Liver (tissue), 9 donors: Measurements from ENCODE around the gene MAPT. TPM values are rescaled to one million over a fixed set of nuclear protein-coding genes. Genes with fewer than 3 reads are reported as not detected.

ENCODE experiments used
- DNase-seq: peaks from one replicate; pipeline ENCODE4 v3.0.0-alpha.2; 2017; ENCODE audit warnings: low spot score
- H3K27ac ChIP-seq, 2 donors: one replicate each; pipeline ENCODE4 v1.7.0; 2013; ENCODE audit warnings: inconsistent platforms in 2 of 2, low read length in 2 of 2, control low read depth in 1 of 2, low read depth in 1 of 2, mild to moderate bottlenecking in 1 of 2
- H3K27me3 ChIP-seq, 4 donors: one replicate each; pipeline versions ENCODE4 v1.6.1 to v1.7.0; 2013; ENCODE audit warnings: low read length in 3 of 4, inconsistent platforms in 1 of 4, mild to moderate bottlenecking in 1 of 4, moderate library complexity in 1 of 4; ENCODE audit not compliant: control insufficient read depth in 4 of 4, insufficient read depth in 4 of 4
- H3K36me3 ChIP-seq, 4 donors: one replicate each; pipeline versions ENCODE4 v1.6.1 to v1.7.0; 2013; ENCODE audit warnings: low read length in 3 of 4, mild to moderate bottlenecking in 3 of 4, low read depth in 1 of 4, moderate library complexity in 1 of 4; ENCODE audit not compliant: control insufficient read depth in 4 of 4, insufficient read depth in 3 of 4
- H3K4me1 ChIP-seq, 4 donors: one replicate each; pipeline versions ENCODE4 v1.6.1 to v1.7.0; 2013; ENCODE audit warnings: low read length in 3 of 4, mild to moderate bottlenecking in 3 of 4, moderate library complexity in 1 of 4; ENCODE audit not compliant: control insufficient read depth in 4 of 4, insufficient read depth in 4 of 4
- H3K4me3 ChIP-seq, 3 donors: one replicate each; pipeline versions ENCODE4 v1.6.1 to v1.7.0; 2013; ENCODE audit warnings: low read length in 3 of 3, control low read depth in 1 of 3, low read depth in 1 of 3, mild to moderate bottlenecking in 1 of 3
- H3K9ac ChIP-seq, 2 donors: one replicate each; pipeline ENCODE4 v1.7.0; 2013; ENCODE audit warnings: low read length in 2 of 2, mild to moderate bottlenecking in 2 of 2, moderate library complexity in 2 of 2, control low read depth in 1 of 2, low read depth in 1 of 2
- H3K9me3 ChIP-seq, 4 donors: one replicate each; pipeline versions ENCODE4 v1.6.1 to v1.7.0; 2013; ENCODE audit warnings: low read length in 3 of 4; ENCODE audit not compliant: control insufficient read depth in 4 of 4
- CTCF ChIP-seq: fragments of 150-350 bp; IDR thresholded peaks from 2 replicates; pipeline ENCODE4 v1.5.1; 2017; ENCODE audit warnings: improper control_type of control experiment, low read depth, low read length; ENCODE audit not compliant: missing input control
- EGR1 ChIP-seq, 2 donors: IDR thresholded peaks; 2 replicates each; pipeline ENCODE4 v1.6.1; 2016 to 2018; ENCODE audit warnings: antibody characterized with exemption in 2 of 2, low read depth in 2 of 2
- FOXA1 ChIP-seq: IDR thresholded peaks from 2 replicates; pipeline ENCODE4 v1.6.1; 2016; ENCODE audit warnings: antibody characterized with exemption
- FOXA2 ChIP-seq: IDR thresholded peaks from 2 replicates; pipeline ENCODE4 v1.6.1; 2016; ENCODE audit warnings: antibody characterized with exemption
- GABPA ChIP-seq, 2 donors: IDR thresholded peaks in 1 of 2; conservative IDR thresholded peaks in 1 of 2; 2 replicates each; pipeline ENCODE4 v1.6.1; 2016; ENCODE audit warnings: antibody characterized with exemption in 2 of 2, mild to moderate bottlenecking in 1 of 2, moderate library complexity in 1 of 2
- HNF4A ChIP-seq, 2 donors: conservative IDR thresholded peaks; 2 replicates each; pipeline ENCODE4 v1.6.1; 2016; ENCODE audit warnings: antibody characterized with exemption in 2 of 2, mild to moderate bottlenecking in 2 of 2
- HNF4G ChIP-seq: IDR thresholded peaks from 2 replicates; pipeline ENCODE4 v1.6.1; 2016; ENCODE audit warnings: antibody characterized with exemption
- JUND ChIP-seq, 2 donors: IDR thresholded peaks; 2 replicates each; pipeline ENCODE4 v1.6.1; 2016; ENCODE audit warnings: antibody characterized with exemption in 2 of 2
- NR2F2 ChIP-seq: IDR thresholded peaks from 2 replicates; pipeline ENCODE4 v1.6.1; 2016; ENCODE audit warnings: antibody characterized with exemption
- RAD21 ChIP-seq, 2 donors: IDR thresholded peaks; 2 replicates each; pipeline ENCODE4 v1.6.1; 2016; ENCODE audit warnings: antibody characterized with exemption in 2 of 2, mild to moderate bottlenecking in 2 of 2
- REST ChIP-seq: IDR thresholded peaks from 2 replicates; pipeline ENCODE4 v1.6.1; 2016; ENCODE audit warnings: antibody characterized with exemption, mild to moderate bottlenecking
- SP1 ChIP-seq: IDR thresholded peaks from 2 replicates; pipeline ENCODE4 v1.6.1; 2018; ENCODE audit warnings: antibody characterized with exemption, mild to moderate bottlenecking
- TAF1 ChIP-seq: conservative IDR thresholded peaks from 2 replicates; pipeline ENCODE4 v1.6.1; 2016; ENCODE audit warnings: antibody characterized with exemption, mild to moderate bottlenecking
- YY1 ChIP-seq: IDR thresholded peaks from 2 replicates; pipeline ENCODE4 v1.6.1; 2016; ENCODE audit warnings: antibody characterized with exemption, mild to moderate bottlenecking
- ZBTB33 ChIP-seq: IDR thresholded peaks from 2 replicates; pipeline ENCODE4 v1.6.1; 2016; ENCODE audit warnings: antibody characterized with exemption
- WGBS: extraction: QIAGEN DNeasy Blood & Tissue Kit; methylation state at CpG from one replicate; pipeline ENCODE4 v1.1.7; 2013; 5-methylcytosine and 5-hydroxymethylcytosine counted together
- polyA plus RNA-seq, 2 donors: library from polyadenylated mRNA; stranded (reverse) in 1 of 2; unstranded in 1 of 2; fragments of 200-250 nt in 1 of 2; fragments of >200 nt in 1 of 2; fragmentation: Nextera tagmentation in 1 of 2; extraction: Ambion mirVana in 1 of 2; gene quantifications; one replicate each; pipeline versions ENCODE4 v1.2.1 to v1.2.3, GENCODE V29; 2013 to 2015
- total RNA-seq, 2 donors: library from RNA; depleted of rRNA; stranded (reverse); fragments of >200 nt; gene quantifications; one replicate each; pipeline ENCODE4 v1.2.3, GENCODE V29; 2014
- TF ChIP-seq, protein P1 (sequence below): IDR thresholded peaks from 2 replicates; pipeline ENCODE4 v1.6.1; 2016; ENCODE audit warnings: antibody characterized with exemption
- TF ChIP-seq, protein P2 (sequence below): IDR thresholded peaks from 2 replicates; pipeline ENCODE4 v1.6.1; 2016; ENCODE audit warnings: antibody characterized with exemption
- donor health status: healthy.
- donor health status: healthy.
- donor health status: healthy.
- donor health status: healthy.
- donor health status: healthy.

The MAPT gene
- total and polyA plus RNA-seq, 4 donors, result 0.05 to 0.67 (median 0.27) TPM

DNA sequence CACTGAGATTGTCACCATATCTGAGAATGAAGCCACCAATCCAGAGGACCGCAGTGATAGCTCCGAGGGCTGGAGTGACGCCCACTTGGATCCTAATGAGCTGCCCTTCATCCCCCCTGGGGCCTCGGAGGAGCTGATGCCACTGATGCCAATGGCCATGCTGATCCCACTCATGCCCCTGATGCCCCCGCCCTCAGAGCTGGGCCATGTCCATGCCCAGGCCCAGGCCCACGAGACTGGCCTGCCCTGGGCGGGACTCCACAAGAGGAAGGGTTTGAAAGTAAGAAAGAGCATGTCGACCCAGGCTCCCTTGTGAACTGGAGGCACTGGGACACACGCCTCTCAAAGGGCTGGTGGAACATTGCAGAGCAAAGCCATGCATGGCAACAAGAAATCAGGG, 47.7 kb upstream of the MAPT start:
- Histone ChIP-seq H3K4me1 (no peaks in the 10 kb centered on the region), H3K27ac (no peak overlapping the region), H3K27me3 (no peaks in the 10 kb centered on the region), H3K9me3 (no peaks in the 10 kb centered on the region), H3K4me3 (no peak overlapping the region), H3K9ac (no peak overlapping the region), H3K36me3 (no peaks in the 10 kb centered on the region)
- 85% methylated on average over 9 of the region's 9 CpGs for WGBS
- TF ChIP-seq CTCF (no peak), EGR1 (IDR thresholded peaks at IDR 0.05; ENCODE audit: low read depth in 2 of 2) (no peak)
- TF ChIP-seq, protein P1, sequence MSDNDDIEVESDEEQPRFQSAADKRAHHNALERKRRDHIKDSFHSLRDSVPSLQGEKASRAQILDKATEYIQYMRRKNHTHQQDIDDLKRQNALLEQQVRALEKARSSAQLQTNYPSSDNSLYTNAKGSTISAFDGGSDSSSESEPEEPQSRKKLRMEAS, result no peak
- no peak for DNase-seq

GRCh38 chr17:45847101-45847500, 47.3 kb upstream of the MAPT start:
- Histone ChIP-seq H3K9ac (no peak overlapping the region), H3K36me3 (no peaks in the 10 kb centered on the region), H3K4me3 (no peak overlapping the region), H3K4me1 (no peaks in the 10 kb centered on the region), H3K9me3 (no peaks in the 10 kb centered on the region), H3K27ac (no peak overlapping the region), H3K27me3 (no peaks in the 10 kb centered on the region)
- TF ChIP-seq SP1, result no peak
- TF ChIP-seq JUND (IDR thresholded peaks at IDR 0.05), result no peak
- no peak for TF ChIP-seq YY1
- no peak for TF ChIP-seq HNF4A (conservative IDR thresholded peaks at IDR 0.05)
- no peak for TF ChIP-seq FOXA2
- no peak for TF ChIP-seq TAF1
- no peak for TF ChIP-seq GABPA (IDR thresholded peaks at IDR 0.05 in 1 of 2, conservative IDR thresholded peaks at IDR 0.05 in 1 of 2)
- no peak for TF ChIP-seq FOXA1
- TF ChIP-seq, protein P2, sequence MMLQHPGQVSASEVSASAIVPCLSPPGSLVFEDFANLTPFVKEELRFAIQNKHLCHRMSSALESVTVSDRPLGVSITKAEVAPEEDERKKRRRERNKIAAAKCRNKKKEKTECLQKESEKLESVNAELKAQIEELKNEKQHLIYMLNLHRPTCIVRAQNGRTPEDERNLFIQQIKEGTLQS, result no peak
- TF ChIP-seq RAD21 (IDR thresholded peaks at IDR 0.05), result no peak
- no peak for TF ChIP-seq ZBTB33
- TF ChIP-seq, protein P1, result no peak
- TF ChIP-seq REST, result no peak
- no peak for TF ChIP-seq NR2F2
- no peak for TF ChIP-seq HNF4G
- no peak for TF ChIP-seq CTCF
- 84% methylated on average over 4 of the region's 4 CpGs for WGBS
- DNase-seq, result no peak
